ENCODE measurements around the gene AKAP7. TPM values are rescaled to one million over a fixed set of nuclear protein-coding genes. Genes with fewer than 3 reads are reported as not detected.

Gene AKAP7
- total and polyA plus RNA-seq, 4 donors = 4.2 to 25.0 (median 8.6) TPM

DNA sequence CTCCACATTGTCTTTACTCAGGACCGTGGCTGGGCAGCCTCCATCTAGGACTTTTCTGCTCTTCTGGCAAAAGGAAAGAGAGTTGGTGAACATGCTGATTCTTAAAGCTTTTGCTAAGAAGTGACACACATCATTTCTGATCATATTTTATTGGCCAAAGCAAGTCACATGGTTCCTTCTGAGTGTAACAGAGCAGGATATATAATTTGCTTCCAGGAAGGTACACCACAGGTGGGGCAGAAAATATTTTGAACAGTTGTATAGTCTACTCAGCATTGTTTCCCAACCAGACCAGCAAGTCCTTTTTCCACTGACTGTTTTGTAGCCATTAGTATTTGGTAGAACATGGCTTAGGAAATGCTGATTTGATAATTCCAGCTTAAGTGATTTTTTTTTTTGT is 73.5 kb downstream of the AKAP7 start:
- WGBS, 2 donors = 85 to 88% methylated on average over 1 of the region's 1 CpG
- no peak for DNase-seq
- no peak overlapping the region for H3K4me3 ChIP-seq

DNA sequence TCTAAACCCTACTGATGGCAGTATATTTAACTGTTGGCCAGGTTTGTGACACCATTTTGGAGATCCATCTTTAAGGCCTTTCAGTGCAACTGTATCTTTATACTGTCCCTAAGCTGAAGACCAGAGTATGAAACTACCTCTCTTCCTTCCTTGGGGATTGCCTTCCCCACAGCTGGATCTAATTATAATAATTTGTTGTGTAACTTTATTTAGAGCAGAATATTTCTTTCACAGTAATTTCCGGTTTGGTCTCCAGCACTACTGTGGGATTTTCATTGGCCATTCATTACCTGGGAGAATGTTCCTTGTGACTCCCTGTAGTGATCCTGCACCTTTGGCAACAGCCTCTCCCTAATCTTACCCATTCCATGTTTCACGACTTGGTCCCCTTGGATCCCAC is 75.2 kb downstream of the AKAP7 start:
- no peak for ATAC-seq (ENCODE audit: insufficient read depth, low FRiP score)
- Histone ChIP-seq H3K36me3 (ENCODE audit: control insufficient read depth in 4 of 4, insufficient read depth in 4 of 4, low read length in 4 of 4) (peaks cover 0 to 4% (median 2%) of the 10 kb centered on the region in 4 donors), H3K4me3 (no peak overlapping the region), H3K9me3 (ENCODE audit: control insufficient read depth in 4 of 4, insufficient read depth in 3 of 4, low read length in 3 of 4) (no peaks in the 10 kb centered on the region), H3K27ac (ENCODE audit: low read depth in 1 of 2, low read length in 1 of 2) (no peak overlapping the region), H3K9ac (ENCODE audit: insufficient read depth in 1 of 2, low read length in 2 of 2) (no peak overlapping the region), H3K4me1 (ENCODE audit: control insufficient read depth in 5 of 5, insufficient read depth in 5 of 5, low read length in 5 of 5) (peaks cover 3 to 28% (median 4%) of the 10 kb centered on the region in 5 donors), H3K27me3 (ENCODE audit: control insufficient read depth in 3 of 3, insufficient read depth in 3 of 3, low read length in 2 of 3) (no peaks in the 10 kb centered on the region)
- no peak for DNase-seq
- TF ChIP-seq, protein P1, sequence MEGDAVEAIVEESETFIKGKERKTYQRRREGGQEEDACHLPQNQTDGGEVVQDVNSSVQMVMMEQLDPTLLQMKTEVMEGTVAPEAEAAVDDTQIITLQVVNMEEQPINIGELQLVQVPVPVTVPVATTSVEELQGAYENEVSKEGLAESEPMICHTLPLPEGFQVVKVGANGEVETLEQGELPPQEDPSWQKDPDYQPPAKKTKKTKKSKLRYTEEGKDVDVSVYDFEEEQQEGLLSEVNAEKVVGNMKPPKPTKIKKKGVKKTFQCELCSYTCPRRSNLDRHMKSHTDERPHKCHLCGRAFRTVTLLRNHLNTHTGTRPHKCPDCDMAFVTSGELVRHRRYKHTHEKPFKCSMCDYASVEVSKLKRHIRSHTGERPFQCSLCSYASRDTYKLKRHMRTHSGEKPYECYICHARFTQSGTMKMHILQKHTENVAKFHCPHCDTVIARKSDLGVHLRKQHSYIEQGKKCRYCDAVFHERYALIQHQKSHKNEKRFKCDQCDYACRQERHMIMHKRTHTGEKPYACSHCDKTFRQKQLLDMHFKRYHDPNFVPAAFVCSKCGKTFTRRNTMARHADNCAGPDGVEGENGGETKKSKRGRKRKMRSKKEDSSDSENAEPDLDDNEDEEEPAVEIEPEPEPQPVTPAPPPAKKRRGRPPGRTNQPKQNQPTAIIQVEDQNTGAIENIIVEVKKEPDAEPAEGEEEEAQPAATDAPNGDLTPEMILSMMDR (IDR thresholded peaks at IDR 0.05; ENCODE audit: control extremely low read depth, extremely low read depth) = no peak
- 95% methylated on average over 2 of the region's 2 CpGs for WGBS, 2 donors

More for the DNA sequence above, 73.5 kb downstream of the AKAP7 start:
- H3K27ac ChIP-seq (ENCODE audit: low read depth in 1 of 2, low read length in 1 of 2) = no peak overlapping the region
- H3K27me3 ChIP-seq (ENCODE audit: control insufficient read depth in 3 of 3, insufficient read depth in 3 of 3, low read length in 2 of 3) = no peaks in the 10 kb centered on the region
- no peak for ATAC-seq (ENCODE audit: insufficient read depth, low FRiP score)
- H3K9ac ChIP-seq (ENCODE audit: insufficient read depth in 1 of 2, low read length in 2 of 2) = no peak overlapping the region
- TF ChIP-seq, protein P1 (IDR thresholded peaks at IDR 0.05; ENCODE audit: control extremely low read depth, extremely low read depth) = no peak
- H3K36me3 ChIP-seq (ENCODE audit: control insufficient read depth in 4 of 4, insufficient read depth in 4 of 4, low read length in 4 of 4) = peaks cover 0 to 4% (median under 1%) of the 10 kb centered on the region in 4 donors
- H3K4me1 ChIP-seq (ENCODE audit: control insufficient read depth in 5 of 5, insufficient read depth in 5 of 5, low read length in 5 of 5) = peaks cover 0 to 20% (median 1%) of the 10 kb centered on the region in 5 donors
- no peaks in the 10 kb centered on the region for H3K9me3 ChIP-seq (ENCODE audit: control insufficient read depth in 4 of 4, insufficient read depth in 3 of 4, low read length in 3 of 4)

DNA sequence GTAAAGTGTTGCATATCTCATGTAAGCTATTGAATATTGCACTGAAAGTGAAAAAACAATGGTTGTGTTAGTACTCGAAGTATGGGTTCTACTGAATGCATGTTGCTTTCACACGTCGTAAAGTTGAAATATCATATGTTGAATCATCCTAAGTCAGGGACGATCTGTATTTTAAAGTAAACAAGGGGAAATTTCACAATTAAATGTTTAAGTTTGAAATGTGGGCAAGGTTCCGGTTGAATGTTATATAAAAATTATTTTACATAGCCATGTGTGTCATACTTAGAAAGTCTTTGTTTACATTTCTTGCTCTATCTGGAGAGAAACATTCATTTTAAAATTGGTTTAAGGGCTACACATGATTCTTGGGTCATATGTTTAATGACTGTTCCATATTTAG is 76.8 kb downstream of the AKAP7 start:
- Histone ChIP-seq H3K9ac (ENCODE audit: insufficient read depth in 1 of 2, low read length in 2 of 2) (no peak overlapping the region), H3K27me3 (ENCODE audit: control insufficient read depth in 3 of 3, insufficient read depth in 3 of 3, low read length in 2 of 3) (no peaks in the 10 kb centered on the region), H3K4me3 (no peak overlapping the region), H3K27ac (ENCODE audit: low read depth in 1 of 2, low read length in 1 of 2) (no peak overlapping the region), H3K4me1 (ENCODE audit: control insufficient read depth in 5 of 5, insufficient read depth in 5 of 5, low read length in 5 of 5) (peaks cover 4 to 43% (median 12%) of the 10 kb centered on the region in 5 donors), H3K36me3 (ENCODE audit: control insufficient read depth in 4 of 4, insufficient read depth in 4 of 4, low read length in 4 of 4) (peaks cover 0 to 4% (median 2%) of the 10 kb centered on the region in 4 donors), H3K9me3 (ENCODE audit: control insufficient read depth in 4 of 4, insufficient read depth in 3 of 4, low read length in 3 of 4) (no peaks in the 10 kb centered on the region)
- peak in 1 of 3 donors; percentile 12 for DNase-seq
- TF ChIP-seq, protein P1 (IDR thresholded peaks at IDR 0.05; ENCODE audit: control extremely low read depth, extremely low read depth) = no peak
- 89 to 91% methylated on average over 5 of the region's 5 CpGs for WGBS, 2 donors
- ATAC-seq (ENCODE audit: insufficient read depth, low FRiP score) = no peak

DNA sequence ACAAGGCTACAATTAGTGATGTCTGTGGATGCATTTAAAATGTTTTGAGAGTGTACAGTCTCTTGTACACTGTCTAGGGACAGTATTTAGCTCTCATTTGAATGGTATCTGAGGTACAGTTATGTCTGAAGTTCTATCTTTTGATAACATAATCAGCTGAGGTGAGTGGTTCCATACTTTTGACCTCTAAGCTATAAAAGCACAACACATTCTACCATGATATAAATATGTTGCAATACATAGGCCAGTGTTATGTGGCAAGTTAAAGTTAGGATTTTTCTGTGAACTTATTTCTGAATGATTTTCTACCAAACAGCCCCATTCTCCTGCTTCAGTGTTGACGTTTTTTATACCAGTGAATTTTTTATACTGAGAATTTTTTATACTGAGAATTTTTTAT is 77.6 kb downstream of the AKAP7 start:
- peaks cover 4 to 43% (median 12%) of the 10 kb centered on the region in 5 donors for H3K4me1 ChIP-seq (ENCODE audit: control insufficient read depth in 5 of 5, insufficient read depth in 5 of 5, low read length in 5 of 5)
- H3K36me3 ChIP-seq (ENCODE audit: control insufficient read depth in 4 of 4, insufficient read depth in 4 of 4, low read length in 4 of 4) = peaks cover 0 to 4% (median 2%) of the 10 kb centered on the region in 4 donors
- H3K27ac ChIP-seq (ENCODE audit: low read depth in 1 of 2, low read length in 1 of 2) = no peak overlapping the region
- 83 to 92% methylated on average over 1 of the region's 1 CpG for WGBS, 2 donors
- H3K27me3 ChIP-seq (ENCODE audit: control insufficient read depth in 3 of 3, insufficient read depth in 3 of 3, low read length in 2 of 3) = no peaks in the 10 kb centered on the region
- no peak for ATAC-seq (ENCODE audit: insufficient read depth, low FRiP score)
- no peak overlapping the region for H3K9ac ChIP-seq (ENCODE audit: insufficient read depth in 1 of 2, low read length in 2 of 2)
- TF ChIP-seq, protein P1 (IDR thresholded peaks at IDR 0.05; ENCODE audit: control extremely low read depth, extremely low read depth) = no peak
- no peak overlapping the region for H3K4me3 ChIP-seq
- no peak for DNase-seq
- no peaks in the 10 kb centered on the region for H3K9me3 ChIP-seq (ENCODE audit: control insufficient read depth in 4 of 4, insufficient read depth in 3 of 4, low read length in 3 of 4)

Data from lung (tissue), 12 donors.